PC-9 (cell line): ENCODE data around the gene MFSD8.

ENCODE experiments used
- EZH2 ChIP-seq: fragments of 200-600 bp; sonication (generic); IDR thresholded peaks from 2 replicates; pipeline ENCODE4 v1.8.0; 2017; ENCODE audit warnings: antibody characterized with exemption, low read depth
- TF ChIP-seq, protein P1 (sequence below): fragments of 200-600 bp; sonication (generic); conservative IDR thresholded peaks from 2 replicates; pipeline ENCODE4 v1.6.1; 2017; ENCODE audit warnings: mixed run types, antibody characterized with exemption, mild to moderate bottlenecking, moderate library complexity

DNA sequence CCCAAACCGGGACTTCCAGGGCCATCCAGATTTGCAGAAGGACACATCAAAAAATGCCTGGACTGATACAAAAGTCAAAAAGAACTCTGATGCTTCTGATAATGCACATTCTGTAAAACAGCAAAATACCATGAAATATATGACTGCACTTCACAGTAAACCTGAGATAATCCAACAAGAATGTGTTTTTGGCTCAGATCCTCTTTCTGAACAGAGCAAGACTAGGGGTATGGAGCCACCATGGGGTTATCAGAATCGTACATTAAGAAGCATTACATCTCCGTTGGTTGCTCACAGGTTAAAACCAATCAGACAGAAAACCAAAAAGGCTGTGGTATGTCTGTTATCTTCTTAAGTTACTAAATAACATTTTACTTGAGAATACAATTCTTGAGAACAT, 75.1 kb downstream of the MFSD8 start:
- TF ChIP-seq, protein P1, sequence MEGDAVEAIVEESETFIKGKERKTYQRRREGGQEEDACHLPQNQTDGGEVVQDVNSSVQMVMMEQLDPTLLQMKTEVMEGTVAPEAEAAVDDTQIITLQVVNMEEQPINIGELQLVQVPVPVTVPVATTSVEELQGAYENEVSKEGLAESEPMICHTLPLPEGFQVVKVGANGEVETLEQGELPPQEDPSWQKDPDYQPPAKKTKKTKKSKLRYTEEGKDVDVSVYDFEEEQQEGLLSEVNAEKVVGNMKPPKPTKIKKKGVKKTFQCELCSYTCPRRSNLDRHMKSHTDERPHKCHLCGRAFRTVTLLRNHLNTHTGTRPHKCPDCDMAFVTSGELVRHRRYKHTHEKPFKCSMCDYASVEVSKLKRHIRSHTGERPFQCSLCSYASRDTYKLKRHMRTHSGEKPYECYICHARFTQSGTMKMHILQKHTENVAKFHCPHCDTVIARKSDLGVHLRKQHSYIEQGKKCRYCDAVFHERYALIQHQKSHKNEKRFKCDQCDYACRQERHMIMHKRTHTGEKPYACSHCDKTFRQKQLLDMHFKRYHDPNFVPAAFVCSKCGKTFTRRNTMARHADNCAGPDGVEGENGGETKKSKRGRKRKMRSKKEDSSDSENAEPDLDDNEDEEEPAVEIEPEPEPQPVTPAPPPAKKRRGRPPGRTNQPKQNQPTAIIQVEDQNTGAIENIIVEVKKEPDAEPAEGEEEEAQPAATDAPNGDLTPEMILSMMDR = no peak
- no peak for TF ChIP-seq EZH2
